GM12801 (cell line): ENCODE data around the gene ATP9B.

Source experiments
- TF ChIP-seq, protein P1 (sequence below): IDR thresholded peaks from one replicate; pipeline ENCODE4 v1.5.1; 2011; ENCODE audit warnings: control low read depth; ENCODE audit not compliant: insufficient read length; ENCODE audit errors: extremely low read depth

Gene ATP9B

GRCh38 chr18:79259218-79259617 is 190.0 kb downstream of the ATP9B start:
- TF ChIP-seq, protein P1, sequence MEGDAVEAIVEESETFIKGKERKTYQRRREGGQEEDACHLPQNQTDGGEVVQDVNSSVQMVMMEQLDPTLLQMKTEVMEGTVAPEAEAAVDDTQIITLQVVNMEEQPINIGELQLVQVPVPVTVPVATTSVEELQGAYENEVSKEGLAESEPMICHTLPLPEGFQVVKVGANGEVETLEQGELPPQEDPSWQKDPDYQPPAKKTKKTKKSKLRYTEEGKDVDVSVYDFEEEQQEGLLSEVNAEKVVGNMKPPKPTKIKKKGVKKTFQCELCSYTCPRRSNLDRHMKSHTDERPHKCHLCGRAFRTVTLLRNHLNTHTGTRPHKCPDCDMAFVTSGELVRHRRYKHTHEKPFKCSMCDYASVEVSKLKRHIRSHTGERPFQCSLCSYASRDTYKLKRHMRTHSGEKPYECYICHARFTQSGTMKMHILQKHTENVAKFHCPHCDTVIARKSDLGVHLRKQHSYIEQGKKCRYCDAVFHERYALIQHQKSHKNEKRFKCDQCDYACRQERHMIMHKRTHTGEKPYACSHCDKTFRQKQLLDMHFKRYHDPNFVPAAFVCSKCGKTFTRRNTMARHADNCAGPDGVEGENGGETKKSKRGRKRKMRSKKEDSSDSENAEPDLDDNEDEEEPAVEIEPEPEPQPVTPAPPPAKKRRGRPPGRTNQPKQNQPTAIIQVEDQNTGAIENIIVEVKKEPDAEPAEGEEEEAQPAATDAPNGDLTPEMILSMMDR: no peak

DNA sequence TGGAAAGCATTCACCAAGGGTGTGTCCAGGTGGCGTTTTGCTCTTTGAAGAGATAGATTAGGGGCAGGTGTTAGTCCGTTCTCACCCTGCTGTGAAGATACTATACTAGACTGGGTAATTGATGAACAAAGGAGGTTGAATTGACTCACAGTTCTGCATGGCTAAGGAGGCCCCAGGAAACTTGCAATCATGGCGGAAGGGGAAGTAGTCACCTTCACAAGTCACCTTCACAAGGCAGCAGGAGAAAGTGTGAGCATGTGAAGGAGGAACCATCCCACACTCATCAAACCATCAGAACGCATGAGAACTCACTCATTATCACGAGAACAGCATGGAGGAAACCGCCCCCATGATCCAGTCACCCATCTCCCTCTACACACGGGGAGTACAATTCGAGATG is 190.8 kb downstream of the ATP9B start:
- TF ChIP-seq, protein P1: no peak

GRCh38 chr18:79260510-79260909 is 191.3 kb downstream of the ATP9B start:
- TF ChIP-seq, protein P1: no peak

DNA sequence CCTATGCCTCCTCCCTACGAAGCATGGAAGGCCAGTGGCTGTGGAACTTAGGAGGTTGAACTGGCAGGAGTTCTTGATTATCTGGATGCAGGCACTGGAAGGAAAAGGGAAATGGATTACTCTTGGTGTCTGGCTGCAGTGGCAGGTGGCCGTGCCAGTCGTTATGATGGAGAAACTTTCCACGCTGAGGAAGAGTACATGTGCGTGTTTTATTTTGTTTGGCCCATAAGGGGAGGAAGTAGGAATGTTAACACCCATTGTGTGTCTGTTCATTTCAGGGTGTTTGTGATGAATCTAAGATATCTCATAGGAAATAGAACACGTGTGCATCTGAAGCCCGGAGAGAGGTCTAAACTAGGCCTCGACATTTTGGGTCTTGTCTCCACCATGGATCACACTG is 203.7 kb downstream of the ATP9B start:
- TF ChIP-seq, protein P1: no peak

DNA sequence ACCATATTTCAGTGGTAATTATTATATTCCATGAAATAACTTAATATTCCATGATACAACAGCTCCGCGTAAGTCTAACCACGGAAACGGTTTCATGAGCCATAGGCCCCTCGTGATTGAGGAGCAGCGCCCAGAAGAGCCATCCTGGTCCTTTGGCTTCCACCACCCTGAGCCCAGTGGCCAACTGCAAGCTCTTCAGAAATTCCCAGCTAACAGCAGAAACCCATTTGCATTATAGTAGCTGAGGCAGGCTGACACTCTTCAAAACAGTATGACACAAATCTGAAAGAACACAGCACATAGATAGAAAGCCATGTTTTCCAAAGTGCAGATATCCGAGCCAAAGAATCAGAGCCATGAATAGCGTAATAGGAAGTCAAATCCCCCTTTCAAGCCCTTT is 205.6 kb downstream of the ATP9B start:
- TF ChIP-seq, protein P1: no peak

- TF ChIP-seq, protein P1: no peak
Observed at GRCh38 chr18:79275461-79275860, 206.3 kb downstream of the ATP9B start.

DNA sequence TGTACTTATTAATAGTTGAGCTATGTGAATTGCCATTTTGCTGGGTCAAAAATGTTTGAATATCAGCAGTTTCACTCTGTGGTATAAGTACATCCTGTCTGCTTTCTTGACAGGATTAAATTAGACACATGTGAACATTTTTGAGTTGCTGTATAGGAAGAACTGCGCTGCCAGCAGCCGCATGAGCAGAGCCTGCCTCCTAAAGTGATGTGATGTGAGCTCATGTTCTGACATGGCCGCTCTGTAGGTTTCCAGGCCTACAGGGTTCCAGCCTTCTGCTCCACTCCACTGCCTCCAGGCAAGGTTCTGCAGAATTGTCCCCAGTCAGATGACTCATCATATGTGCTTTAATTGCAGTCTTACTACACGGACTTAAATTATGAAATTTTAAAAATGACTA is 206.8 kb downstream of the ATP9B start:
- TF ChIP-seq, protein P1: no peak

- TF ChIP-seq, protein P1: no peak
Observed at GRCh38 chr18:79278896-79279295, 209.7 kb downstream of the ATP9B start.
